Mesenchymal stem cell (in vitro differentiated cells and primary cell): ENCODE data around the gene RARRES1.
A peak's percentile ranks its signal among the peaks of the same experiment; 100 is the strongest.

Experiments
- DNase-seq: peaks from one replicate; pipeline ENCODE4 v3.0.0-alpha.2; 2013
- H2AFZ ChIP-seq: one replicate; pipeline ENCODE4 v1.6.1; 2013; ENCODE audit warnings: low read depth, mild to moderate bottlenecking, control low read depth, inconsistent platforms, low read length, moderate library complexity
- H2AK5ac ChIP-seq: 2 replicates; pipeline ENCODE4 v1.6.1; 2013; ENCODE audit warnings: low read length, moderate library complexity, mild to moderate bottlenecking, inconsistent platforms; ENCODE audit not compliant: severe bottlenecking
- H2BK120ac ChIP-seq: one replicate; pipeline ENCODE4 v1.6.1; 2013; ENCODE audit warnings: low read depth, mild to moderate bottlenecking, inconsistent platforms, low read length, moderate library complexity
- H2BK12ac ChIP-seq, 2 experiments: one replicate each; pipeline ENCODE4 v1.6.1; 2013; ENCODE audit warnings: inconsistent platforms in 2 of 2, low read length in 2 of 2, mild to moderate bottlenecking in 2 of 2, moderate library complexity in 2 of 2, control low read depth in 1 of 2
- H2BK15ac ChIP-seq: one replicate; pipeline ENCODE4 v1.6.1; 2013; ENCODE audit warnings: mild to moderate bottlenecking, low read depth, inconsistent platforms; ENCODE audit not compliant: poor library complexity, severe bottlenecking
- H2BK5ac ChIP-seq: 2 replicates; pipeline ENCODE4 v1.6.1; 2013; ENCODE audit warnings: low read depth, mild to moderate bottlenecking, low read length, control low read depth, inconsistent platforms; ENCODE audit not compliant: poor library complexity, severe bottlenecking
- H3K14ac ChIP-seq, 2 experiments: one replicate each; pipeline ENCODE4 v1.6.1; 2013; ENCODE audit warnings: inconsistent platforms in 2 of 2, low read length in 2 of 2, control low read depth in 1 of 2, mild to moderate bottlenecking in 1 of 2, moderate library complexity in 1 of 2
- H3K18ac ChIP-seq, 2 experiments: one replicate each; pipeline ENCODE4 v1.6.1; 2013; ENCODE audit warnings: inconsistent platforms in 2 of 2, low read length in 2 of 2, control low read depth in 1 of 2, low read depth in 1 of 2, mild to moderate bottlenecking in 1 of 2
- H3K23ac ChIP-seq, 2 experiments: one replicate each; pipeline ENCODE4 v1.6.1; 2013; ENCODE audit warnings: inconsistent platforms in 2 of 2, low read length in 2 of 2, mild to moderate bottlenecking in 2 of 2, moderate library complexity in 2 of 2, control low read depth in 1 of 2
- H3K27ac ChIP-seq: 2 replicates; pipeline ENCODE4 v1.5.1; 2013; ENCODE audit warnings: mild to moderate bottlenecking, moderate library complexity, low read length, control low read depth, inconsistent platforms; ENCODE audit not compliant: poor library complexity, severe bottlenecking
- H3K27me3 ChIP-seq, 2 experiments: 2 replicates each; pipeline versions ENCODE4 v1.6.1 to v1.7.0; 2013; ENCODE audit warnings: low read length in 2 of 2, mild to moderate bottlenecking in 2 of 2, moderate library complexity in 2 of 2, control low read depth in 1 of 2, inconsistent platforms in 1 of 2; ENCODE audit not compliant: control insufficient read depth in 1 of 2, insufficient read depth in 1 of 2
- H3K36me3 ChIP-seq, 2 experiments: 2 replicates each; pipeline versions ENCODE4 v1.6.1 to v1.7.0; 2013; ENCODE audit warnings: low read length in 2 of 2, control low read depth in 1 of 2, inconsistent platforms in 1 of 2, low read depth in 1 of 2, mild to moderate bottlenecking in 1 of 2; ENCODE audit not compliant: insufficient read depth in 2 of 2, control insufficient read depth in 1 of 2
- H3K4ac ChIP-seq, 2 experiments: one replicate each; pipeline ENCODE4 v1.6.1; 2013; ENCODE audit warnings: inconsistent platforms in 2 of 2, low read length in 2 of 2, mild to moderate bottlenecking in 2 of 2, moderate library complexity in 2 of 2, control low read depth in 1 of 2, low read depth in 1 of 2
- H3K4me1 ChIP-seq: 2 replicates; pipeline ENCODE4 v1.6.1; 2013; ENCODE audit warnings: low read depth, low read length, control low read depth; ENCODE audit not compliant: control insufficient read depth, insufficient read depth
- H3K4me2 ChIP-seq: 2 replicates; pipeline ENCODE4 v1.6.1; 2013; ENCODE audit warnings: low read length, mild to moderate bottlenecking, inconsistent platforms; ENCODE audit not compliant: poor library complexity, severe bottlenecking
- H3K4me3 ChIP-seq, 2 experiments: 2 replicates each; pipeline versions ENCODE4 v1.5.1 to v1.7.0; 2013; ENCODE audit warnings: low read length in 2 of 2, mild to moderate bottlenecking in 2 of 2, control low read depth in 1 of 2, low read depth in 1 of 2; ENCODE audit not compliant: insufficient read depth in 1 of 2
- H3K79me1 ChIP-seq: replicated peaks from 2 replicates; pipeline ENCODE4 v1.6.1; 2013; ENCODE audit warnings: mild to moderate bottlenecking, control low read depth, low read length, inconsistent platforms; ENCODE audit not compliant: poor library complexity, severe bottlenecking
- H3K9ac ChIP-seq: 2 replicates; pipeline ENCODE4 v1.7.0; 2013; ENCODE audit warnings: mild to moderate bottlenecking, low read length, moderate library complexity
- H3K9me3 ChIP-seq: 2 replicates; pipeline ENCODE4 v1.7.0; 2013; ENCODE audit warnings: mild to moderate bottlenecking, low read length; ENCODE audit not compliant: control insufficient read depth
- H4K8ac ChIP-seq: one replicate; pipeline ENCODE4 v1.6.1; 2013; ENCODE audit warnings: inconsistent platforms, mild to moderate bottlenecking, low read length, moderate library complexity
- H4K91ac ChIP-seq: one replicate; pipeline ENCODE4 v1.6.1; 2013; ENCODE audit warnings: mild to moderate bottlenecking, low read length, inconsistent platforms
- WGBS: methylation state at CpG from one replicate; pipeline ENCODE4 v1.1.7; 2013; ENCODE audit warnings: mixed read lengths; 5-methylcytosine and 5-hydroxymethylcytosine counted together

RARRES1 gene

DNA sequence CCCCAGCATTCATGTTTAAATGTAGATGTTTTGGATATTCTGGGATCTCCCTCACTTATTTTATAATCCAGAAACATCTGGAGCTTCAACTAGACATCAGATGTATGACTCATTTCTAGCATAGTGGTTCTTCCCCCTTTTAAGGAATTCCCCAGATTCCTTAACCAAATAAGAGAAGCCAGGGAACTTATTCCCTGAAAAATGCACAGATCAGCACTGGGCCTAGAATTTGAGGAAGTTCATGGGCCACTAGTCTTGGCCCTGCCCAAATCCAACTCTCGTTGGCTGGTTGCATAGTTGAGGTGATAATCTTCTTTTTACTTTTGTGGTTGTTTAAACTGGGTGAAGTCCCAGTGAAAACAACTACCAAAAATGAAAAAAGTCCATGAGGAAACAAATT lies 20.4 kb downstream of the RARRES1 start:
- H4K91ac ChIP-seq, result no peak overlapping the region
- H3K23ac ChIP-seq, result no peak overlapping the region
- H3K4me1 ChIP-seq, result peaks cover 14% of the 10 kb centered on the region
- peak overlapping the region; percentile 14 for H3K9ac ChIP-seq
- H3K4me3 ChIP-seq, result no peak overlapping the region
- peak overlapping the region; percentile 86 for H3K27ac ChIP-seq
- H2AK5ac ChIP-seq, result no peak overlapping the region
- DNase-seq, result peak; percentile 81
- no peak overlapping the region for H4K8ac ChIP-seq
- no peak overlapping the region for H2AFZ ChIP-seq
- H3K36me3 ChIP-seq, result peaks cover 3 to 22% of the 10 kb centered on the region in 2 experiments
- no peak overlapping the region for H2BK12ac ChIP-seq
- H3K4me2 ChIP-seq, result no peak overlapping the region
- H2BK15ac ChIP-seq, result no peak overlapping the region
- 29% methylated on average over 1 of the region's 1 CpG for WGBS
- H3K14ac ChIP-seq, result no peak overlapping the region
- no peaks in the 10 kb centered on the region for H3K79me1 ChIP-seq
- no peak overlapping the region for H3K18ac ChIP-seq
- H3K27me3 ChIP-seq, result no peaks in the 10 kb centered on the region
- no peak overlapping the region for H2BK120ac ChIP-seq
- H2BK5ac ChIP-seq, result no peak overlapping the region
- H3K4ac ChIP-seq, result no peak overlapping the region
- H3K9me3 ChIP-seq, result no peaks in the 10 kb centered on the region

DNA sequence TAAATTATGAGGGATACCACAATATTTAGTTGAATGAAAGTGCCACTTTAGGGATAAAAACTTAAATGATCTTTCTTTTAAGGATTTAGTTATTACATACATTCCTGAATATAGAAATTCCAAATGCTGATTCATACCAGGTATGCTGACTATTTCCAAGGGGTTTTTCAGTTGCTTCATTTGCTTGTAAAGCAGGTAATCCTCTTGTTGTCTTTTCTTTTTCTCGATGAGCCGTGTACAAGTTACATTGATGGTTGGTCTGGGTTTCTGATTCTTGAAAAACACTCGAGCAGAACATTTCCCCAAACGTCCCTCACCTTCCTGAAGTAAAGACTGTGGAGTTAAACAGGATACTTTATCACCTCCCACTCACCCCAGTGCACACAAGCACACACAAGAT lies 21.7 kb downstream of the RARRES1 start:
- Histone ChIP-seq H3K14ac (no peak overlapping the region), H3K27ac (no peak overlapping the region), H3K79me1 (peaks cover 2% of the 10 kb centered on the region), H2BK5ac (no peak overlapping the region), H2BK12ac (peak overlapping the region in 1 of 2 experiments; percentile 51), H3K36me3 (peaks cover 0 to 24% of the 10 kb centered on the region in 2 experiments), H2AK5ac (peak overlapping the region; percentile 33), H2AFZ (no peak overlapping the region), H3K4me2 (no peak overlapping the region), H4K8ac (no peak overlapping the region), H3K4me3 (no peak overlapping the region), H3K4ac (no peak overlapping the region), H3K4me1 (peaks cover 10% of the 10 kb centered on the region), H2BK120ac (no peak overlapping the region), H3K9ac (no peak overlapping the region), H3K9me3 (no peaks in the 10 kb centered on the region), H3K18ac (peak overlapping the region in 1 of 2 experiments; percentile 4), H2BK15ac (no peak overlapping the region), H4K91ac (no peak overlapping the region), H3K23ac (no peak overlapping the region), H3K27me3 (no peaks in the 10 kb centered on the region)
- no peak for DNase-seq
- WGBS, result 100% methylated on average over 2 of the region's 4 CpGs

DNA sequence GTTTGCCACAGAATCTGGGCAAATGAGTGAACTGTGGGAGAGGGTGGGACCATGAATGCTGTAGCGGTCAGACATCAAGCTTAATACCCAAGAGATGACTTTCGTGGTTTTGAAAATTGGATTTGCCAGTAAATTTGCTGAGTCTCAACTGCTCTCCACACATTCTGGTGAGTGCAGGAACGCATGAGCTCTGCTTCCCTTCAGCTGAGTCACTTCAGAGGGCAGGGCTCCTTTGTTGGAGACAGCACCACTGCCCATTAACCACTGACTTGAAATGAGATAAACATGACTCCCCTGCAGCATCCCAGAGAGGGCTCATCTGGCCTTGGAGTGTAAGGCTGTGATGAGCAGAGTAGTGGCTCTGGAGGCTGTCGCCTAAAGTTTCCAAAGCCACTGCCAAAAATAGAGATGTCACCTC lies 22.6 kb downstream of the RARRES1 start:
- DNase-seq, result peak; percentile 94
- no peak overlapping the region for H3K23ac ChIP-seq
- peaks cover 7% of the 10 kb centered on the region for H3K79me1 ChIP-seq
- H3K4me1 ChIP-seq, result peaks cover 10% of the 10 kb centered on the region
- peak overlapping the region; percentile 75 for H3K9ac ChIP-seq
- 10% methylated on average over 4 of the region's 4 CpGs for WGBS
- H2BK15ac ChIP-seq, result no peak overlapping the region
- H4K91ac ChIP-seq, result no peak overlapping the region
- peak overlapping the region; percentile 76 for H3K27ac ChIP-seq
- no peak overlapping the region for H2AFZ ChIP-seq
- H2BK12ac ChIP-seq, result no peak overlapping the region
- no peak overlapping the region for H3K4me3 ChIP-seq
- no peak overlapping the region for H3K18ac ChIP-seq
- no peak overlapping the region for H3K14ac ChIP-seq
- no peak overlapping the region for H2BK5ac ChIP-seq
- H3K4me2 ChIP-seq, result no peak overlapping the region
- no peak overlapping the region for H2AK5ac ChIP-seq
- H3K9me3 ChIP-seq, result no peaks in the 10 kb centered on the region
- H4K8ac ChIP-seq, result no peak overlapping the region
- H3K36me3 ChIP-seq, result peaks cover 0 to 32% of the 10 kb centered on the region in 2 experiments
- H3K4ac ChIP-seq, result no peak overlapping the region
- H3K27me3 ChIP-seq, result no peaks in the 10 kb centered on the region
- no peak overlapping the region for H2BK120ac ChIP-seq

DNA sequence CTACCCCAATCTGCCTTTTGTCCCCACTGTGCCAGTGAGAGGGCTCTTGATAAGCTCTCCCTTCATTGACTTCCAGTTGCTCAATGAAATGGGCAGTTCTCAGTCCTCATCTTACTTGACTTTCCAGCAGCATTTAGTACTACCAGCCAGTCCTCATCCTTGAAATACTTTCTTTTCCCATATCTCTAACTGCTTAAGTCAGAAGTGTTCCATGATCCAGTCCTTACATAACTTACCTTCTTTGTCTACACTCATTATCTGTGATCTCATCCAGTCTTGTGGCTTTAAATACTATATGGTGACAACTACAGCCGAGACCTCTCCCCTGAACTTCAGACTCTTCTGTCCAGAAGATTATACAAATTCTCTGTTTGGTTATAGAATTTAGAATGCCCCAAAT lies 28.7 kb downstream of the RARRES1 start:
- H2BK5ac ChIP-seq, result no peak overlapping the region
- H3K23ac ChIP-seq, result no peak overlapping the region
- H3K14ac ChIP-seq, result no peak overlapping the region
- no peak overlapping the region for H3K18ac ChIP-seq
- peak; percentile 41 for DNase-seq
- H2BK120ac ChIP-seq, result no peak overlapping the region
- no peak overlapping the region for H4K8ac ChIP-seq
- no peak overlapping the region for H3K4ac ChIP-seq
- H3K27me3 ChIP-seq, result no peaks in the 10 kb centered on the region
- H3K9ac ChIP-seq, result peak overlapping the region; percentile 0
- H2BK15ac ChIP-seq, result no peak overlapping the region
- H3K79me1 ChIP-seq, result peaks cover 18% of the 10 kb centered on the region
- H4K91ac ChIP-seq, result no peak overlapping the region
- peaks cover 0 to 34% of the 10 kb centered on the region in 2 experiments for H3K36me3 ChIP-seq
- no peak overlapping the region for H3K4me2 ChIP-seq
- H3K9me3 ChIP-seq, result no peaks in the 10 kb centered on the region
- WGBS, result 64% methylated on average over 1 of the region's 1 CpG
- peak overlapping the region; percentile 4 for H3K27ac ChIP-seq
- H2AK5ac ChIP-seq, result no peak overlapping the region
- H2AFZ ChIP-seq, result no peak overlapping the region
- H3K4me1 ChIP-seq, result peaks cover 1% of the 10 kb centered on the region
- H3K4me3 ChIP-seq, result no peak overlapping the region
- no peak overlapping the region for H2BK12ac ChIP-seq
